Cardiac septum (tissue), 1 donor: ENCODE measurements around the gene CACNB2. TPM values are rescaled to one million over a fixed set of nuclear protein-coding genes. Genes with fewer than 3 reads are reported as not detected.
"Not testable (repeated sequence)": the region's sequence is repeated elsewhere in the genome, so short reads cannot be mapped to it uniquely, and the experiment has no call there.

Source experiments
- DNase-seq: peaks from one replicate; pipeline ENCODE4 v3.0.0-alpha.2; 2020; ENCODE audit warnings: low spot score
- intact Hi-C: fragments of 100-400 bp; cut with DNase I; formaldehyde crosslinking; loops from one replicate; pipeline ENCODE4 v1.14.0; 2022
- total RNA-seq: library from RNA; stranded (reverse); fragmentation: NEBNext Ultra II Directional; extraction: Animal tissue kit (Norgen Biotek cat#: 25700); gene quantifications from one replicate; pipeline ENCODE4 v1.2.1, GENCODE V29; 2021
- donor health status: DM: no; HTN: no; CAD: no.

CACNB2 gene
- total RNA-seq, 1 donor from 2014 or later: 20.6 TPM

- DNase-seq: no peak
- intact Hi-C loops: no loop called here
Measured at GRCh38 chr10:18142151-18142550, 1.9 kb downstream of the CACNB2 start.

- no peak for DNase-seq
- intact Hi-C loops: no loop called here
Measured at GRCh38 chr10:18144396-18144795, 4.2 kb downstream of the CACNB2 start.

- intact Hi-C loops: no loop called here
- no peak for DNase-seq
Measured at GRCh38 chr10:18144928-18145327, 4.7 kb downstream of the CACNB2 start.

GRCh38 chr10:18145652-18146051 is 5.4 kb downstream of the CACNB2 start:
- no peak for DNase-seq
- intact Hi-C loops: no loop called here

GRCh38 chr10:18149196-18149800 is 9.1 kb downstream of the CACNB2 start:
- no peak for DNase-seq
- intact Hi-C loops: no loop called here

- intact Hi-C loops: no loop called here
- DNase-seq: no peak
Measured at GRCh38 chr10:18151356-18151890, 11.2 kb downstream of the CACNB2 start.

GRCh38 chr10:18153381-18153780 is 13.2 kb downstream of the CACNB2 start:
- intact Hi-C loops, DNase-seq: not testable (repeated sequence)

GRCh38 chr10:18155321-18155720 is 15.1 kb downstream of the CACNB2 start:
- intact Hi-C loops: no loop called here
- DNase-seq: no peak

GRCh38 chr10:18156797-18157196 is 16.6 kb downstream of the CACNB2 start:
- intact Hi-C loops, DNase-seq: not testable (repeated sequence)

GRCh38 chr10:18157881-18158280 is 17.7 kb downstream of the CACNB2 start:
- intact Hi-C loops: no loop called here
- DNase-seq: no peak

GRCh38 chr10:18158773-18159265 is 18.6 kb downstream of the CACNB2 start:
- DNase-seq: no peak
- intact Hi-C loops: no loop called here

- intact Hi-C loops: no loop called here
- no peak for DNase-seq
Measured at GRCh38 chr10:18159557-18159956, 19.3 kb downstream of the CACNB2 start.

GRCh38 chr10:18162021-18162627 is 21.9 kb downstream of the CACNB2 start:
- intact Hi-C loops: no loop called here
- DNase-seq: no peak

GRCh38 chr10:18164093-18164492 is 23.9 kb downstream of the CACNB2 start:
- intact Hi-C loops: no loop called here
- DNase-seq: no peak

- no peak for DNase-seq
- intact Hi-C loops: no loop called here
Measured at GRCh38 chr10:18164748-18165361, 24.6 kb downstream of the CACNB2 start.

- intact Hi-C loops: no loop called here
- DNase-seq: no peak
Measured at GRCh38 chr10:18178854-18179483, 38.7 kb downstream of the CACNB2 start.

- intact Hi-C loops: no loop called here
- DNase-seq: no peak
Measured at GRCh38 chr10:18179891-18180290, 39.7 kb downstream of the CACNB2 start.

GRCh38 chr10:18181382-18181781 is 41.2 kb downstream of the CACNB2 start:
- intact Hi-C loops, DNase-seq: not testable (repeated sequence)

- no peak for DNase-seq
- intact Hi-C loops: no loop called here
Measured at GRCh38 chr10:18185621-18186020, 45.4 kb downstream of the CACNB2 start.

GRCh38 chr10:18190840-18191239 is 50.6 kb downstream of the CACNB2 start:
- DNase-seq: no peak
- intact Hi-C loops: no loop called here
